ENCODE results near the gene BTBD9. TPM values are rescaled to one million over a fixed set of nuclear protein-coding genes. Genes with fewer than 3 reads are reported as not detected.

BTBD9 gene
- total and polyA plus RNA-seq, 2 experiments from 2014 or later: 13.0 to 17.0 TPM

DNA sequence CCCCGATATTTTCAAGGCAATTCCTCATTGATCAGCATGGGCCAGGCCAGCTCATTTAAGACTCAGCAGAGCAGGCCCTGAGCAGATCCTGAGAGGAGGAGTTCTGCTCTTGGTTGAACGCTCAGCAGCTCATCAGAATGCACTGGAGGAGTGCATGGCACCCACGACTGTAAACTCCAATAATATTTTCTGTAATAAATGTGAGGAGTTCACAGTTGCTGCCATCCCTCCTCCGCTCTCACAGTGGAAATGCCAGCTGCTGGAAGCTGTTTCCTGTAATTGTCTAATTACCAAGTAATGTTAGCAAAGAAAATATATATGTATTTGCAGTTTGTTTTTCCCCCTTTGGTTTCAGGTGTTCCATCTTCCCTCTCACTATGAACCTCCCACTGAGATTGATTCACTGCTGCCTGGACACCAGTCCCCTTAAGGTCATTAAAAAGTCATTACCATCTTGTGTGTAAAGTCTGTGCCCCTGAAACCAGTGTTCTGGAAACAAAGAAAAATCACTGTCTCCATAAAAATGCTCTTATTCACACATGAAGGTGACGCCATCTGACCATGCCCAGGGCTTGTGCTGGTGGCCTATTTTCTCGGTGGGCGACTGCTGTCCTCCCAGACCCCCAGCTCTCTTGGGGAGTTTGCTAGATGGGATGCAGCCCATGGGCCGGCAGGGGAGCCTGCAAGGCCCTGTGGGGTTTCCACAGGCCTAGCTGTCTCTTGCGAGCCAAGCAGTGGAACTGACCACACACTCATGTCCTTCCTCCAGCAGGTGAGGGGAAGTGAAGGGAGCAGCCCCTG lies 446.0 kb downstream of the BTBD9 start:
- WGBS (ENCODE audit: low lambda C conversion rate, missing lambda C conversion rate): 93% methylated on average over 9 of the region's 9 CpGs
- H3K27ac ChIP-seq: no peak overlapping the region
- no peaks in the 10 kb centered on the region for H4K20me1 ChIP-seq (ENCODE audit: insufficient read depth, poor library complexity, severe bottlenecking)
- no peaks in the 10 kb centered on the region for H3K4me1 ChIP-seq (ENCODE audit: insufficient read depth)
- H3K79me2 ChIP-seq: no peaks in the 10 kb centered on the region
- no peaks in the 10 kb centered on the region for H3K9me3 ChIP-seq (ENCODE audit: low read depth)
- DNase-seq (ENCODE audit: low spot score): no peak
- TF ChIP-seq, protein P1, sequence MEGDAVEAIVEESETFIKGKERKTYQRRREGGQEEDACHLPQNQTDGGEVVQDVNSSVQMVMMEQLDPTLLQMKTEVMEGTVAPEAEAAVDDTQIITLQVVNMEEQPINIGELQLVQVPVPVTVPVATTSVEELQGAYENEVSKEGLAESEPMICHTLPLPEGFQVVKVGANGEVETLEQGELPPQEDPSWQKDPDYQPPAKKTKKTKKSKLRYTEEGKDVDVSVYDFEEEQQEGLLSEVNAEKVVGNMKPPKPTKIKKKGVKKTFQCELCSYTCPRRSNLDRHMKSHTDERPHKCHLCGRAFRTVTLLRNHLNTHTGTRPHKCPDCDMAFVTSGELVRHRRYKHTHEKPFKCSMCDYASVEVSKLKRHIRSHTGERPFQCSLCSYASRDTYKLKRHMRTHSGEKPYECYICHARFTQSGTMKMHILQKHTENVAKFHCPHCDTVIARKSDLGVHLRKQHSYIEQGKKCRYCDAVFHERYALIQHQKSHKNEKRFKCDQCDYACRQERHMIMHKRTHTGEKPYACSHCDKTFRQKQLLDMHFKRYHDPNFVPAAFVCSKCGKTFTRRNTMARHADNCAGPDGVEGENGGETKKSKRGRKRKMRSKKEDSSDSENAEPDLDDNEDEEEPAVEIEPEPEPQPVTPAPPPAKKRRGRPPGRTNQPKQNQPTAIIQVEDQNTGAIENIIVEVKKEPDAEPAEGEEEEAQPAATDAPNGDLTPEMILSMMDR (IDR thresholded peaks at IDR 0.05; ENCODE audit: poor library complexity): no peak
- TF ChIP-seq EZH2 (IDR thresholded peaks at IDR 0.05; ENCODE audit: borderline replicate concordance): no peak
- no peak overlapping the region for H3K4me3 ChIP-seq
- H2AFZ ChIP-seq: no peak overlapping the region
- no peaks in the 10 kb centered on the region for H3K9me2 ChIP-seq (replicated peaks; ENCODE audit: insufficient read depth)
- H3K4me2 ChIP-seq: no peak overlapping the region
- no peaks in the 10 kb centered on the region for H3K27me3 ChIP-seq
- no peaks in the 10 kb centered on the region for H3K36me3 ChIP-seq (replicated peaks; ENCODE audit: insufficient read depth, low read depth)

DNA sequence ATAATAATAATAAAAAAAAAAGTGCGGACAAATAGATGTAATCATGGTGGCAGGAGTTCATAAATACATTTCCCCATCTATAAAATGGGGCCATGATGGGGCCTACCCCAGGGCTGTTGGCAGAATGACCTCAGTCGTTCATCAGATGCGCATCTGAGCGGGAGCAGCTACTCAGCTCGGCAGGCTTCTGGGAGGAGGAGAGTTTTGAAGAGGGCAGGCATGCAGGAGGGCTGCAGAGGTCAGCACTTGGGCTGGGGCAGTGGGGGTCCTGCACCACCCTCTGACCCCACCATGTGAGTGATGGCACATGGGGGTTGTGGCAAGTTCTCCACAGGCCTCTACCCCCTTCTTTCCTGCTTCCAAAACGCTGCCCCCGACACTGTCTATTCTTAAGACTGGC lies 446.7 kb downstream of the BTBD9 start:
- no peak overlapping the region for H3K4me3 ChIP-seq
- H3K4me1 ChIP-seq (ENCODE audit: insufficient read depth): no peaks in the 10 kb centered on the region

DNA sequence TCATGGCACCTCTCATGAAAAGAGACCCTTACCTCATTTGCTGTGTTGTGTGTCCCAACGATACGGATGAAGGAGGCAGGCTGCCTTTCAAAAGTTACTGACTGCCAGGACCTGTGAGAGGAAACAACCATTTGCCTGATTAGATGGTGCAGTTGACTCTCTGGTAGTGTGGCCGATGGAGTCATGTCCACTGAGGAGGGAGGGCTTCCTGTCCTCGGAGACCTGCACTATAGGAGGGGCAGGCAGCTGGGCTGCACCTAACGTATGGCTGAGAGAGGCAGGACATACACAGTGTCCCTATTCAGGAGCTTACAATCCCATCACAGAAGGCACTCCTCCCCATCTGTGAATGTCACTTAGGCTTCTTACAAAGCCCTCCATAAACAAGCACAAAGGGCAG lies 447.2 kb downstream of the BTBD9 start:
- no peaks in the 10 kb centered on the region for H3K36me3 ChIP-seq (replicated peaks; ENCODE audit: insufficient read depth, low read depth)
- 70% methylated on average over 5 of the region's 5 CpGs for WGBS (ENCODE audit: low lambda C conversion rate, missing lambda C conversion rate)
- H3K9me2 ChIP-seq (replicated peaks; ENCODE audit: insufficient read depth): no peaks in the 10 kb centered on the region
- DNase-seq (ENCODE audit: low spot score): no peak
- H3K27ac ChIP-seq: no peak overlapping the region
- no peak overlapping the region for H2AFZ ChIP-seq
- H3K4me1 ChIP-seq (ENCODE audit: insufficient read depth): no peaks in the 10 kb centered on the region
- no peak overlapping the region for H3K4me2 ChIP-seq
- no peaks in the 10 kb centered on the region for H3K9me3 ChIP-seq (ENCODE audit: low read depth)
- H4K20me1 ChIP-seq (ENCODE audit: insufficient read depth, poor library complexity, severe bottlenecking): no peaks in the 10 kb centered on the region
- no peaks in the 10 kb centered on the region for H3K79me2 ChIP-seq
- TF ChIP-seq EZH2phosphoT487 (IDR thresholded peaks at IDR 0.05; ENCODE audit: low read depth, severe bottlenecking, unreplicated experiment): no peak
- TF ChIP-seq, protein P1 (IDR thresholded peaks at IDR 0.05; ENCODE audit: poor library complexity): no peak
- no peak for TF ChIP-seq EZH2 (IDR thresholded peaks at IDR 0.05; ENCODE audit: borderline replicate concordance)
- no peaks in the 10 kb centered on the region for H3K27me3 ChIP-seq
- H3K4me3 ChIP-seq: no peak overlapping the region

More for the DNA sequence above, 446.7 kb downstream of the BTBD9 start:
- H3K27me3 ChIP-seq: no peaks in the 10 kb centered on the region
- H3K36me3 ChIP-seq (replicated peaks; ENCODE audit: insufficient read depth, low read depth): no peaks in the 10 kb centered on the region
- no peaks in the 10 kb centered on the region for H3K79me2 ChIP-seq
- WGBS (ENCODE audit: low lambda C conversion rate, missing lambda C conversion rate): 86% methylated on average over 7 of the region's 7 CpGs
- H3K9me2 ChIP-seq (replicated peaks; ENCODE audit: insufficient read depth): no peaks in the 10 kb centered on the region
- no peak overlapping the region for H3K27ac ChIP-seq
- H4K20me1 ChIP-seq (ENCODE audit: insufficient read depth, poor library complexity, severe bottlenecking): no peaks in the 10 kb centered on the region
- no peak for DNase-seq (ENCODE audit: low spot score)
- H3K4me2 ChIP-seq: no peak overlapping the region
- no peaks in the 10 kb centered on the region for H3K9me3 ChIP-seq (ENCODE audit: low read depth)
- no peak overlapping the region for H2AFZ ChIP-seq
- TF ChIP-seq EZH2phosphoT487 (IDR thresholded peaks at IDR 0.05; ENCODE audit: low read depth, severe bottlenecking, unreplicated experiment): no peak
- TF ChIP-seq EZH2 (IDR thresholded peaks at IDR 0.05; ENCODE audit: borderline replicate concordance): no peak
- TF ChIP-seq, protein P1 (IDR thresholded peaks at IDR 0.05; ENCODE audit: poor library complexity): no peak

All from hepatocyte (in vitro differentiated cells).